ENCODE data around the gene XPOT. TPM values are rescaled to one million over a fixed set of nuclear protein-coding genes. Genes with fewer than 3 reads are reported as not detected.

Gene XPOT
- total RNA-seq, 1 donor from 2014 or later = 73.4 TPM

Other genes with a start within 250 kb of the XPOT start
- gene KICS2, start 182.1 kb upstream of the XPOT start, total RNA-seq = 7.2 and 8.5 TPM in 2 replicates
- not detected in 2 replicates for gene C12orf56, start 13.6 kb upstream of the XPOT start, total RNA-seq
- gene TBK1, start 47.7 kb downstream of the XPOT start, total RNA-seq = 40.1 and 40.7 TPM in 2 replicates
- 32.0 and 36.1 TPM in 2 replicates for gene RASSF3, start 206.1 kb downstream of the XPOT start, total RNA-seq